ENCODE results near the gene CNTNAP5. TPM values are rescaled to one million over a fixed set of nuclear protein-coding genes. Genes with fewer than 3 reads are reported as not detected.
A peak's percentile ranks its signal among the peaks of the same experiment; 100 is the strongest.

CNTNAP5 gene
- total and polyA plus RNA-seq, 4 donors, result 16.7 to 63.2 (median 39.1) TPM

DNA sequence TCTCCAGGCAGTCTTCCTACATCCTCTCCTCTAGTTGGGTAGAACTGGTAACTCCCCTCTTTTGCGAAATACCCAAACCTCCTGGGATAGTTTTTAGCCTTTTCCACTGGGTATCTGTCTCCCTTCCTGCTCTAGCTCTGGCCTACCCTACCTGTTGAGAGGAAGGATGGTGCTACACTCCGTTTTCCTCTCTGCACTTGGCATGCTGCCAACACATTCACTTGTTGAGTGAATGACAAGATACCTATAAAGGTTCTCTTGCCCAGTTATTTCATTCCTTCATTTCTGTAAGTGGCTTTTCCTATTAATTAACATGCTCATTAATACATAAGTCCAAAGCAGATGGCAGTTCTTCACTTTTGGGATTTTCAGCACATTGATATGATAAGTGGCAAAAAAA lies 293.8 kb downstream of the CNTNAP5 start:
- Histone ChIP-seq H3K27ac (ENCODE audit: low read depth, low read length) (no peak overlapping the region), H3K27me3 (ENCODE audit: control insufficient read depth, insufficient read depth, low read length) (no peaks in the 10 kb centered on the region), H3K36me3 (ENCODE audit: control insufficient read depth, insufficient read depth, low read length) (no peaks in the 10 kb centered on the region), H3K4me3 (ENCODE audit: low read depth, low read length) (no peak overlapping the region), H3K4me1 (ENCODE audit: control insufficient read depth, insufficient read depth, low read length) (peaks cover 7% of the 10 kb centered on the region), H3K9me3 (ENCODE audit: control insufficient read depth, insufficient read depth, low read length) (no peaks in the 10 kb centered on the region)
- WGBS (ENCODE audit: insufficient coverage), result no CpG with 5 or more reads among the region's 2 CpGs
- DNase-seq (ENCODE audit: low read depth in 4 of 6, low spot score in 6 of 6), result no peak

GRCh38 chr2:124319577-124319976 lies 294.5 kb downstream of the CNTNAP5 start:
- Histone ChIP-seq H3K36me3 (ENCODE audit: control insufficient read depth, insufficient read depth, low read length) (no peaks in the 10 kb centered on the region), H3K27me3 (ENCODE audit: control insufficient read depth, insufficient read depth, low read length) (no peaks in the 10 kb centered on the region), H3K4me1 (ENCODE audit: control insufficient read depth, insufficient read depth, low read length) (peaks cover 7% of the 10 kb centered on the region), H3K4me3 (ENCODE audit: low read depth, low read length) (no peak overlapping the region), H3K27ac (ENCODE audit: low read depth, low read length) (no peak overlapping the region), H3K9me3 (ENCODE audit: control insufficient read depth, insufficient read depth, low read length) (no peaks in the 10 kb centered on the region)
- DNase-seq (ENCODE audit: low read depth in 4 of 6, low spot score in 6 of 6), result peak in 1 of 6 donors; percentile 51
- no CpG with 5 or more reads among the region's 3 CpGs for WGBS (ENCODE audit: insufficient coverage)

- Histone ChIP-seq H3K9me3 (ENCODE audit: control insufficient read depth, insufficient read depth, low read length) (no peaks in the 10 kb centered on the region), H3K27me3 (ENCODE audit: control insufficient read depth, insufficient read depth, low read length) (no peaks in the 10 kb centered on the region), H3K36me3 (ENCODE audit: control insufficient read depth, insufficient read depth, low read length) (no peaks in the 10 kb centered on the region), H3K4me3 (ENCODE audit: low read depth, low read length) (no peak overlapping the region), H3K4me1 (ENCODE audit: control insufficient read depth, insufficient read depth, low read length) (peaks cover 7% of the 10 kb centered on the region), H3K27ac (ENCODE audit: low read depth, low read length) (no peak overlapping the region)
- 87% methylated on average over 4 of the region's 5 CpGs for WGBS (ENCODE audit: insufficient coverage)
- peak in 1 of 6 donors; percentile 65 for DNase-seq (ENCODE audit: low read depth in 4 of 6, low spot score in 6 of 6)
These were observed 295.1 kb downstream of the CNTNAP5 start for GRCh38 chr2:124320051-124320688.

DNA sequence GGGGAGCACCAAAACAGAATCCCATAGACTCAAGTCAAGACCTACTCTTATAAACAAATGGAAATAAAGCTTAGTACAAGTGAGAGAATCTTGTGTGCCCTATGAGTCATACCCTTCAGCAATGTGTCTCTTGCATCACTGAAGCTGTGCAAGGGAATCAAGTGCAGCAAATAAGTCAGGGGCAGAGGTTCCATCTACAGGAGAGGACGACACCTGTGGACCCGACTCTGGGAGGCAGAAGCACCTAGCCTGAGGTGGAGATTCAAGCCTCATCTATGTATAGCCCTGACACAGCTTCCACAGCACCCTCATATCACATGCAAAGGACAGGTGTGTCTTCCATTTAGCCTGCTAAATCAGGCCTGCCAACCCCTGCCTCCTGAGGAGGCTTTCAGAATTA lies 298.2 kb downstream of the CNTNAP5 start:
- no peaks in the 10 kb centered on the region for H3K9me3 ChIP-seq (ENCODE audit: control insufficient read depth, insufficient read depth, low read length)
- H3K4me3 ChIP-seq (ENCODE audit: low read depth, low read length), result no peak overlapping the region
- 100% methylated on average over 2 of the region's 2 CpGs for WGBS (ENCODE audit: insufficient coverage)
- no peaks in the 10 kb centered on the region for H3K4me1 ChIP-seq (ENCODE audit: control insufficient read depth, insufficient read depth, low read length)
- DNase-seq (ENCODE audit: low read depth in 4 of 6, low spot score in 6 of 6), result no peak
- H3K27me3 ChIP-seq (ENCODE audit: control insufficient read depth, insufficient read depth, low read length), result no peaks in the 10 kb centered on the region
- H3K27ac ChIP-seq (ENCODE audit: low read depth, low read length), result no peak overlapping the region
- H3K36me3 ChIP-seq (ENCODE audit: control insufficient read depth, insufficient read depth, low read length), result no peaks in the 10 kb centered on the region

- H3K4me1 ChIP-seq (ENCODE audit: control insufficient read depth, insufficient read depth, low read length), result no peaks in the 10 kb centered on the region
- 100% methylated on average over 1 of the region's 3 CpGs for WGBS (ENCODE audit: insufficient coverage)
- H3K27ac ChIP-seq (ENCODE audit: low read depth, low read length), result no peak overlapping the region
- H3K27me3 ChIP-seq (ENCODE audit: control insufficient read depth, insufficient read depth, low read length), result no peaks in the 10 kb centered on the region
- no peak overlapping the region for H3K4me3 ChIP-seq (ENCODE audit: low read depth, low read length)
- no peaks in the 10 kb centered on the region for H3K36me3 ChIP-seq (ENCODE audit: control insufficient read depth, insufficient read depth, low read length)
- no peaks in the 10 kb centered on the region for H3K9me3 ChIP-seq (ENCODE audit: control insufficient read depth, insufficient read depth, low read length)
- peak in 1 of 6 donors; percentile 36 for DNase-seq (ENCODE audit: low read depth in 4 of 6, low spot score in 6 of 6)
These were observed 300.8 kb downstream of the CNTNAP5 start for GRCh38 chr2:124325667-124326440.

DNA sequence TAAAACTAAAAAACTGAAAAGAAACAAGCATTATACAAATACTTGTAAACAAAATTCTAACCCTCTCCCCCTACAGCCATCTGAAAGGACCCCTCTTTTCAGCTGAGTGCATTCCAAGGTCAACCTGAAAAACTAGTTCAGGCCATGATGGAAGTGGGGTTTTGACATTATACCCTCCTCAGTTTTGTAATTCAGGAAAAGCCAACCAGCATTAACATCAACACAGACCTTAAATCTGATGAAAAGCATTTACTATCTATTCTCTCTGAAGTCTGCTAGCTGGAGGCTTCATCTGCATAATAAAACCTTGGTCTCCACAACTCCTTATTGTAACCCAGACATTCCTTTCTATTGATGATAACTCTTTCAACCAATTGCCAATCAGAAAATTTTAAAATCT lies 302.2 kb downstream of the CNTNAP5 start:
- Histone ChIP-seq H3K4me1 (ENCODE audit: control insufficient read depth, insufficient read depth, low read length) (no peaks in the 10 kb centered on the region), H3K4me3 (ENCODE audit: low read depth, low read length) (no peak overlapping the region), H3K36me3 (ENCODE audit: control insufficient read depth, insufficient read depth, low read length) (no peaks in the 10 kb centered on the region), H3K9me3 (ENCODE audit: control insufficient read depth, insufficient read depth, low read length) (no peaks in the 10 kb centered on the region), H3K27me3 (ENCODE audit: control insufficient read depth, insufficient read depth, low read length) (no peaks in the 10 kb centered on the region), H3K27ac (ENCODE audit: low read depth, low read length) (no peak overlapping the region)
- no peak for DNase-seq (ENCODE audit: low read depth in 4 of 6, low spot score in 6 of 6)

DNA sequence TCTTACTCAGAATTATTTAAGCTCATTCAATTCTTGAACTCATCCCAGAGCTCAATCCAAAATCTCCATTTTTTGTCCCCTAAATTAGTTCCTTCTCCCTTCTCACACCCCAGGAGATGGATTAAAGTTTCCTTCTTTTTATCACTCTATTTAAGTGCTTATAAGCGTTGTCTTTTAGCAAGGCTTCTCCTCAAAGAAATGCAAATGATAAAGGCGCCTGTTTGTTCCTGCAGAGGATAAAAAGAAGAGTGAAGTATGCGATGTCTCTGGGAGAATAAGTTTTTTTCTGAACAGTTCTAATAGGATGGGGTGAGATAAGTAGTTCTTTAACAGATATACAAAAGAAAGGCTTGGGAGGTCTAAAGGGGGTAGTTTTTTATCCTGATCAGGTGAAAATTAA lies 303.3 kb downstream of the CNTNAP5 start:
- Histone ChIP-seq H3K4me3 (ENCODE audit: low read depth, low read length) (no peak overlapping the region), H3K27ac (ENCODE audit: low read depth, low read length) (no peak overlapping the region), H3K9me3 (ENCODE audit: control insufficient read depth, insufficient read depth, low read length) (no peaks in the 10 kb centered on the region), H3K27me3 (ENCODE audit: control insufficient read depth, insufficient read depth, low read length) (no peaks in the 10 kb centered on the region), H3K36me3 (ENCODE audit: control insufficient read depth, insufficient read depth, low read length) (no peaks in the 10 kb centered on the region), H3K4me1 (ENCODE audit: control insufficient read depth, insufficient read depth, low read length) (no peaks in the 10 kb centered on the region)
- no peak for DNase-seq (ENCODE audit: low read depth in 4 of 6, low spot score in 6 of 6)
- 20% methylated on average over 1 of the region's 3 CpGs for WGBS (ENCODE audit: insufficient coverage)

GRCh38 chr2:124333784-124334183 lies 308.7 kb downstream of the CNTNAP5 start:
- no peak for DNase-seq (ENCODE audit: low read depth in 4 of 6, low spot score in 6 of 6)
- H3K27ac ChIP-seq (ENCODE audit: low read depth, low read length), result no peak overlapping the region
- no peak overlapping the region for H3K4me3 ChIP-seq (ENCODE audit: low read depth, low read length)
- no peaks in the 10 kb centered on the region for H3K36me3 ChIP-seq (ENCODE audit: control insufficient read depth, insufficient read depth, low read length)
- H3K9me3 ChIP-seq (ENCODE audit: control insufficient read depth, insufficient read depth, low read length), result no peaks in the 10 kb centered on the region
- H3K4me1 ChIP-seq (ENCODE audit: control insufficient read depth, insufficient read depth, low read length), result no peaks in the 10 kb centered on the region
- H3K27me3 ChIP-seq (ENCODE audit: control insufficient read depth, insufficient read depth, low read length), result no peaks in the 10 kb centered on the region
- 63% methylated on average over 1 of the region's 4 CpGs for WGBS (ENCODE audit: insufficient coverage)

- Histone ChIP-seq H3K4me1 (ENCODE audit: control insufficient read depth, insufficient read depth, low read length) (no peaks in the 10 kb centered on the region), H3K27ac (ENCODE audit: low read depth, low read length) (no peak overlapping the region), H3K9me3 (ENCODE audit: control insufficient read depth, insufficient read depth, low read length) (no peaks in the 10 kb centered on the region), H3K36me3 (ENCODE audit: control insufficient read depth, insufficient read depth, low read length) (no peaks in the 10 kb centered on the region), H3K4me3 (ENCODE audit: low read depth, low read length) (no peak overlapping the region), H3K27me3 (ENCODE audit: control insufficient read depth, insufficient read depth, low read length) (no peaks in the 10 kb centered on the region)
- WGBS (ENCODE audit: insufficient coverage), result no CpG with 5 or more reads among the region's 2 CpGs
- DNase-seq (ENCODE audit: low read depth in 4 of 6, low spot score in 6 of 6), result no peak
These were observed 310.0 kb downstream of the CNTNAP5 start for GRCh38 chr2:124335058-124335457.

GRCh38 chr2:124339709-124340108 lies 314.6 kb downstream of the CNTNAP5 start:
- Histone ChIP-seq H3K4me3 (ENCODE audit: low read depth, low read length) (no peak overlapping the region), H3K9me3 (ENCODE audit: control insufficient read depth, insufficient read depth, low read length) (no peaks in the 10 kb centered on the region), H3K36me3 (ENCODE audit: control insufficient read depth, insufficient read depth, low read length) (no peaks in the 10 kb centered on the region), H3K27ac (ENCODE audit: low read depth, low read length) (no peak overlapping the region), H3K27me3 (ENCODE audit: control insufficient read depth, insufficient read depth, low read length) (no peaks in the 10 kb centered on the region), H3K4me1 (ENCODE audit: control insufficient read depth, insufficient read depth, low read length) (no peaks in the 10 kb centered on the region)
- DNase-seq (ENCODE audit: low read depth in 4 of 6, low spot score in 6 of 6), result no peak
- WGBS (ENCODE audit: insufficient coverage), result 100% methylated on average over 1 of the region's 2 CpGs
